GM19395 (cell line): ENCODE results near the gene PRDX2.
"Not testable (repeated sequence)": the region's sequence is repeated elsewhere in the genome, so short reads cannot be mapped to it uniquely, and the experiment has no call there.

Experiments
- ATAC-seq: cut with Tn5 transposase; IDR thresholded peaks from one replicate; pipeline ENCODE4 v1.9.1; 2021; ENCODE audit warnings: mild to moderate bottlenecking, moderate library complexity; ENCODE audit not compliant: unreplicated experiment

Gene PRDX2

GRCh38 chr19:12825254-12826131, 23.9 kb upstream of the PRDX2 start:
- ATAC-seq: no peak

GRCh38 chr19:12821761-12822160, 20.2 kb upstream of the PRDX2 start:
- ATAC-seq: no peak

GRCh38 chr19:12817810-12818209, 16.2 kb upstream of the PRDX2 start:
- ATAC-seq: not testable (repeated sequence)

GRCh38 chr19:12817188-12817587, 15.6 kb upstream of the PRDX2 start:
- not testable (repeated sequence) for ATAC-seq

- no peak for ATAC-seq
Measured at GRCh38 chr19:12815088-12815487, 13.5 kb upstream of the PRDX2 start.

- peak; percentile 71 for ATAC-seq
Measured at GRCh38 chr19:12806242-12807081, 4.9 kb upstream of the PRDX2 start, which contains the start of gene RNASEH2A. Gene RNASEH2A, plus strand, starts transcription at chr19:12806584. Its CDS starts 90 bp downstream, at chr19:12806674.

- ATAC-seq: no peak
Measured at GRCh38 chr19:12804051-12804450, 2.5 kb upstream of the PRDX2 start.

- no peak for ATAC-seq
Measured at GRCh38 chr19:12802267-12803106, 887 bp upstream of the PRDX2 start.

- ATAC-seq: no peak
Measured at GRCh38 chr19:12800923-12801465, 606 bp downstream of the PRDX2 start.

- ATAC-seq: no peak
Measured at GRCh38 chr19:12800466-12800770, 1.2 kb downstream of the PRDX2 start.

GRCh38 chr19:12799742-12800465, 1.7 kb downstream of the PRDX2 start:
- ATAC-seq: no peak

- ATAC-seq: not testable (repeated sequence)
Measured at GRCh38 chr19:12797607-12798006, 4.0 kb downstream of the PRDX2 start.

- no peak for ATAC-seq
Measured at GRCh38 chr19:12797141-12797587, 4.4 kb downstream of the PRDX2 start.

- ATAC-seq: no peak
Measured at GRCh38 chr19:12796146-12797071, 5.2 kb downstream of the PRDX2 start.

- no peak for ATAC-seq
Measured at GRCh38 chr19:12794971-12795381, 6.6 kb downstream of the PRDX2 start.

- ATAC-seq: no peak
Measured at GRCh38 chr19:12794196-12794941, 7.2 kb downstream of the PRDX2 start.

GRCh38 chr19:12793290-12794195, 8.1 kb downstream of the PRDX2 start:
- ATAC-seq: no peak
